DMS53 (cell line): Measurements from ENCODE around the gene SAMD5.
A peak's percentile ranks its signal among the peaks of the same experiment; 100 is the strongest.

Experiments used
- DNase-seq: peaks from one replicate; lab custom pipeline; 2025; lab: John Stamatoyannopoulos, UW

SAMD5 gene

DNA sequence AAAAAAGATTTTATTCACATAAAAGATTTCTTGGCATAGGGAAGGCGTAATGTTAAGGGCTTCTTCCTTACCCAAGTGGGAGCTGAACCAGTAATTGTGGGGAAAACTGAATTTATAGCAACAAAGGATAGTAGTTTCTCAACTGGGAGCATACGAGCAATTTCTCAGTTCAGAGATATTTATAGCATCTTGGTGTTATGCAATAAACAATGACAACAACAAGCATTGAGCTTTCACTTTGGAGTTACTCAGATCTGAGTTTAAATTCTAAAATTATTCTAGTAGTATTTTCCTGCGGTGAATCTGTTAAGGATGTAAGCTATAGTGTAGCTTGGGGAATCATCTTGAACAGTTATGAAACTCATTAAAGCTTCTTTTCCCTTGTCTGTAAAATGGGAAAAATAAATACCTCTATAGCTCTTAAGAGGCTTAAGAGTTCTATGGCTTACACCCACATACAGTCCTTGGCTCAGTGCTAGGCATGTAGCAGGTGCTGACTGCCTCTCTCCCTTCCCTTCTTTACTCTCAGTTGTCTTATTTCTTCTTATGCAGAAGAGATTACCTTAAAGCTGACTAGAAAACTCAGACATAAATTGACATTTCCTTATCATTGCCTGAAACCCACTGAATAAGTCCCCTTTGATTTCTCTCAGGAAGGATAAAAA lies 58.8 kb downstream of the SAMD5 start:
- DNase-seq = no peak

DNA sequence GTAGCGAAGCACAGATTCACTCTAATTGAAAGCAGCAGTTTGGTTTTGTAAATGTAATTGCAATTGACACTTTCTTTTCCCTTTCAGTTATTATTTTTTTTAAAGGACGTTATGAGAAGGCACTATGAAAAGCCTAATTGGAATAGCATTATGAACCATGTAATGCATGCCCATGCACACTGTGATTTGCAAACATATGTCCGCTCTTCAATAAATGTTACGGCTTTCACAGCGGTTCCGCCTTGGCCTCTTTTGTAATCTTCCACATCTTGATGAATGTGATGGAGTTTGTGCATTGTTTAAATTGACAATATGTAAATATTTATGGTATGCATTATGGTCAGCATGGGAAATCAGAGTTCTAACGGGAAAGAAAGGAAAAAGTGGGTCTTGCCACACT lies 61.3 kb downstream of the SAMD5 start:
- DNase-seq = no peak

DNA sequence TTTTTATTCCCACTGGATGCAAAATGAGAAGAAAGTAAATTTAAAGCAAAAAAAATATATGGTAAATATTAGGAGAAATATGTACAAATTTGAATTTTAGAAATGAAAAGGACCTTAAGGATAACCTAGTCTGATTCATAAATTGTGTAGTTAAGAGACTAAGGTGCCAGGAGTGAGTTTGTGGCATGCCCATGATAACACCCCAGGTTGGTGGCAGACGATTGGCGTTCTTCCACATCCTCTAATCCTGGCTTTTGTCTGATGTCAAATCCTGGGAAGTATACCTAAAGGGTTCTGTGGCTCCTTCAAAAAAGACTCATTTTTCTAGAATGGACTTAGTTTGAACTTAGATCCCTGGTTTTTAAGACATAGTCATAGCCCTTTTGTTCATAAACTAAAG lies 62.2 kb downstream of the SAMD5 start:
- no peak for DNase-seq

DNA sequence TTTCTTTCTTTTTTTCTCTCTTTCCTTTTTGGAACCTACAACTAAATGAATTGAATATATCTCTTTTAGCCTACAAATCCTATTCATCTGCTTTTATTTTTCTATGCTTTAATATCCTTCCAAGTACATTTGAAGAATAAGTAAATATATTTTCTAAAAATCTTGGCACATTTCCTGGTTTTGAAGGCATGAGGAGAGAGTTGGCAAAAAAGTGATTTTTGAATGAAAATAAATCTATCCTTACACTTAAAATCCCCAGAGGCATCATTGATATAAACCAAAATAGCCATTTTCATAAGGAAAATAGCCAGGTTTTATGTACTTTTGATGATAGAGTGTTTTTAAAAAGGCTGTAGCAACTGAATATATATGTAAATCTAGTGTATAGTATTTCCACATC lies 69.0 kb downstream of the SAMD5 start:
- no peak for DNase-seq

DNA sequence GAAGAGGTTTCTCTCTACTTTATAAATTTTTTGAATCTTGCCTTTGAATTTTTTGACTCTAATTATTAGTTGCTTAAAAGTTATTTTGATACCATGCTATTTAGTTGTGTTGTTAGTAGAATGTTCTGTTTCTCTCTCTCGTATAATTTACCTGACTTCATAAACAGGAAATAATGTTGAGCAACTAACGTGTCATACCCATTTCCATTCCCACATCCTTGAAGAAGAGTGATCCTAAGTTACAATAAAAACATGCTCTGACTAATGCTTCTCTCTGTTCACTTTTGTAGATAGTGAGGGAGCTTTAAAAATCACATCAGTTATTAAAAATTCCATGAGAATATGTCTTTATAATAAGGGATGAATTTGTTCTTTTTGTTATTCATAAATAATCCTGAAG lies 69.7 kb downstream of the SAMD5 start:
- DNase-seq = no peak

DNA sequence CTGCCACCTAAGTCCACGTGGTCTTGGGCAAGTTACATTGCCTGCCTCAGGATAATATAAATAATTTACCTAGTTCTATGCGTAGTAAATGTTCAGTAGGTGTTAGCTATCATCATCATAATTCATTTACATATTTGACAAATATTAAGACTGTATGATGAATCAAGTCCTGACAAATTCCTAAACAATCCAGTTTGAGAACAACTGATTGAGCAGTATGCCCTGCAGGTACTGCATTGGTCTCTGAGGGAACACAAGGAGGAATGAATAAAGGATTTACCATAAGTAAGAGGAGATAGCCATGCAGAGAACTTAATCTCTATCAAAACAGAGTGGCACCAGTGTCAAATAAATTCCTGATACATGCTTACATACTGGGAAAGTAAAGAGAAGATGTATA lies 70.4 kb downstream of the SAMD5 start:
- DNase-seq = no peak

DNA sequence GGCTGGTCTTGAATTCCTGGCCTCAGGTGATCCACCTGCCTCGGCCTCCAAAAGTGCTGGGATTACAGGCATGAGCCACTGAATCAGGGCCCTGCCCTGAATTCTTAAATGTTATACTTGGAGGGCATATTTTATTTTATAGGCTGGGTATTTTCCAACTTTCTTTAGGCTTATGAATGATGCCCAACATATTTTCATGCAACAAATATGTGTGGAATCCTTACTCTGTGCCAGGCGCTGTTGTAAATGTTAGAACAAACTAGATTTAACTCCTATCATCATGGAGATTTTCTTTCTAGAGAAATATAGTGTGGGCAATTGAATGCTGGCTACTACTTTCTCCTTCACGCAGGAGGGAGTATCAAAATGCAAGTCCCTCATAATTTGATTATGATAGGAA lies 71.2 kb downstream of the SAMD5 start:
- no peak for DNase-seq

DNA sequence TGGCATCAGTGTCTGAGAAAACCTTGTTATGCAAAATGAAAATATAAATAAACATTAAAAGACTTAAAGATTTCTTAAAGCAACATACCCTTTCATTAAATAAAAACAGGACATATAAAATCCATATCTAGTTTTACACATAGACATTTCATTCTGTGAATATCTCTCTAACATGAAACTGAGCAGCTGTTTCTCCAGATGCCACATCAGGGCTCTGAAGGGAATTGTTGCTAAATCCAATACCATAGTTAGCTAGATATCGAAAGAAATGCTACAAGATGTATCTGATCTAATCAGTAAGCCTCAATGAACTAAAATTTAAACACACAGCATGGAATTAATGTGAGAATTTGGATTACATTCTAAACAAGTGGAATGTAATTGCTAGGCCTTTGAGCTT lies 74.5 kb downstream of the SAMD5 start:
- DNase-seq = no peak

DNA sequence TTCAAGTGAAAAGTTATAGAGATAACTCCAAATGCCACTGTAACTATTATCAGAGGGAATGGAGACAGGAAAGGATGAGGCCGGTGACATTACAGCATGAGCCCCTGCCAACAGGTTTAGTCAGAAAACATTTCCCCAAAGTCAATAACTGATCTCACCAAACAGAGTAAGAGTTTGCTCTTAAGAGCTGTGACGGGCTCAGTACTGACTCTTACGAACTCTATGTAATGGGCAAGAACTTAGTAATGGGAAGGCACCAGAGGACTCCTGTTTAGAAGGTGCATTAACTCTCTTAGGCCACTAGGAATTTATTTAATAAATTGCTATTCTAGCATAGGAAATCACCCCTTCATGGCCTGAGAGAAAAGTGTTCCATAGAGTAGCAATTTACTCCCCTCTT lies 76.8 kb downstream of the SAMD5 start:
- no peak for DNase-seq

DNA sequence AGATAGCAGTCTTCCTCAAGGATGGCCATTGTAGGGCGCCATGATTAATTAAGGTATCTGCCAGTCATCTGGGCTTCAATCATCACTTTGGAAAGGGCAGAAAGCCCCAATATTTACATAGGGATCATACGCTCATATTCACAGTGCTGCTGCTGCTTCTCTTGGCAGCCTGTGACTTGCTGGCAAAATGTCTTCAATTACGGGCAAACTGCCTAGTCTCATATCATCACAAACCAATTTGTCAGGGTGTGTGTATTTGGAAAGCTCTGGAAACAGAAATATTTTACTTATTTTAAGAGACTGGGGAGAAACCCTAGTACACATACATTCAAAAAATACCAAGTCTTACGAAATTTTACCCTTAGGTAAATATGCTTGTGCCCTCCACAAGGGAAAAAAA lies 77.6 kb downstream of the SAMD5 start:
- peak; percentile 22 for DNase-seq

DNA sequence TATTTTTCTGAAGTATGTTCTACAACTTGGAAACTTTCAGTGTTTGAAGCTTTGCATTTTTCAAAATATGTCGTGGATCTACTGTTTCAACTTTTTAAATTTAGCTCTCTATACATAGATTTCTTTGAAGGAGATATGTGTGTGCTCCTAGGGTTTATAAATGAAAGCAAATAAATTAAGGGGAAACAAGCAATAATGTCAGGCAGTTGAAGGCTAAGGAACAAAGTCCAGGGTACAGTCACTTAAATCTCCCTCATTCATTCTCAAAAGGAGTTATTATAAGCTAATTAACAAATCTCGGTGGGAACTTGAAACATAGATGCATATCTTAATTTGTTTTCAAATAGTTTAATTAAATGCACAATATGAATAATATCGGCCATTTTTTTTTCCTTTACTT lies 79.4 kb downstream of the SAMD5 start:
- no peak for DNase-seq

DNA sequence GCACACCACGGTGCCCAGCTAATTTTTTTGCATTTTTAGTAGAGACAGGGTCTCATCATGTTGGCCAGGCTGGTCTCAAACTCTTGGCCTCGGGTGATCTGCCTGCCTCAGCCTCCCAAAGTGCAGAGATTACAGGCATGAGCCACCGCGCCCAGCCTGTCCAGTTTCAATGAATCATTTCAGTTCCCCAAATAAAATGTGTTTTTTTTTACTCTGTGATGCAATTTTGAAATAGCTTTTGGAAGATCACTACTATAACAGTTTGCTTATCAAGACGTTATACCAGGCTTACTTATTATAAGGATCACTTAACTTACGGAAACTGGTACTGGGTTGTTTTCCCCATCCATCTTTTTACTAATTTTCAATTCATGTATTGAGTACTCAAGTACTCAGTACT lies 80.0 kb downstream of the SAMD5 start:
- no peak for DNase-seq

DNA sequence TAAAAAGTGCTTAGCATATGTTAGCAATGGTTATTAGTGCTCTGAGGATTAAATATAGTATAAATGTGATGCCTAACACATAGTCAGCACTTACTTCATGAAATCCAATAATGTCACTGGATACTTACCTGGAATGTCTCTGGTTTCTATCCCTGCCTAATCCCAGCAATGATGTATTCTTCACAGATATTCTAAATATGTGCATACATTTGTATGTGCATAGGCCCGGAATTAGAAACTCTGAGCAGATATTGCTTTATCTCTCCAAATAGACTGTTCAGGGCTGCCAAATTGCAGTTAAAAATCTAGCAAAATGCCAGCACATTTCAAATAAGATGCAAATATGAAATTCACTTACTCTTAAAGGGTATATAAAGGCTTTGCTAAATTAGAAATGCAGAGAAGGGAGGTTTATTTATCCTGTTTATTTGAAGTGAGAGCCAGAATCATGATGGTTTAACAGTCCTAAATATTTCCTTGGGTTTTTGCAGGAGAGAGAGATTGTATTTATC lies 81.3 kb downstream of the SAMD5 start:
- no peak for DNase-seq

DNA sequence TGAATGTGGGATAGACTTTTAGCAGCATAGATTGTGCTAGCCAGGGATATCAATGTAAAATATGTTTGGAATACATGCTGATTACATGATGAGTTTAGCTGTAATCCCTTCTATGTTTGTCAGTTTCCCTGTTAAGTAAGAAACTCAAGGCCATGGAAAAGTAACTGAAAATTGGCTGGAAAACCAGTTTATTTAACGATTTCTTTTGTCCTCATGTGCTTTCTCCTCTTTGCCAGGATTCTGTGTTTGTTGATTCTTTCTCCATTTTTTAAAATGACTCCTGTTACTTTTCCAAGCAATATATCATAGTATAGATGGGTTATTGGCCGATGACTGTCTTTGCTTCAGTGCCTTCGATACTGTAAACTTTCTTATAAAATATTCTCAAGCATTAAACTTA lies 87.5 kb downstream of the SAMD5 start:
- no peak for DNase-seq

DNA sequence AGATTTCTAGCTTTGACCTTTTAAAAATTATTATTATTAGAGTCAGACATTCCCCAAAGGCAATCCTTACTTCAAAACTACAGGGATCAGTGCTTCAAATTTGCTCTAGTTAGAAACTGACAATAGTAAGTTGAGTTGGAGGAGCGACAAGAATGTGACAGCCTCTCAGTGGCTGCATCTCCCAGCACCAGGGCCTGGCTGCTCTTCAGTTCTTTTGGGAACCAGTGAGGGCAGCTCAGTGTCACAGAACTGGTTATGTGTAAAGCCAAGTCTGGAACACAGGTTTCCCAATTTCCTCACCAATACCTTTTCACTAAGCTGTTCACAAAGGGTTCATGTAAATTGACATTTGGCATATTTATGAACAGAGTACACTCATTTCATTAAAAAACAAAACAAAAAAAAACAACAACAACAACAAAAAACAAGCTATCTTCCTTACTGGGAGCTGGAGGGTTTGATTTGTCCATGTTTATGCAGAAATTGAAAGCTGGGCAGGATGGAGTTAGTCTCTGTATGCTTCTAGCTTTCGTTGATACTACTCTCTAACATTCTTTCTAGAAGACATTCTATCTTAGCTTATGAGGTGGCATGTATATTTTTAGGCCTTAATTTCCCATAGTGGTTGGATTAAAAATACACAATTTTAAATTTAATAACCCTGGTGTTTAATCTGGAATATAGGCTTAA lies 95.0 kb downstream of the SAMD5 start:
- DNase-seq = no peak

DNA sequence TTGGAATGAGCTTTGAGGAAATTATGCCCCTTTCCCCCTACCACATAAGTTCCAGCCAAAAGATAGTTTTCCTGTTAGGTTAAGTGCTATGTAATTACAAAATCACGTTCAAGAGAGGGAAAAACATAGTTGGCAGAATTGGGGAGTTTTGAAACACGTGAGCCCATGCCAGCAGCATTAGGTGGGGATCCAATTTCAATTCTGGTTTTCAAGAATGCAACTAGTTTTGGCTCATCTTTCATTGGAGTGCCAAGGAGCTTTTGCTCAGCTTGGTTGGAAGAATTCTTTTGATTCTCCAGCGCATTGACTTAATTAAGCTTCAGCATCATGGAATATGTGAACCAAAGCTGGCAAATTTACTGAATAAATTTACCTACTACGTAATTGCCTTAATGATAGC lies 95.9 kb downstream of the SAMD5 start:
- DNase-seq = no peak

DNA sequence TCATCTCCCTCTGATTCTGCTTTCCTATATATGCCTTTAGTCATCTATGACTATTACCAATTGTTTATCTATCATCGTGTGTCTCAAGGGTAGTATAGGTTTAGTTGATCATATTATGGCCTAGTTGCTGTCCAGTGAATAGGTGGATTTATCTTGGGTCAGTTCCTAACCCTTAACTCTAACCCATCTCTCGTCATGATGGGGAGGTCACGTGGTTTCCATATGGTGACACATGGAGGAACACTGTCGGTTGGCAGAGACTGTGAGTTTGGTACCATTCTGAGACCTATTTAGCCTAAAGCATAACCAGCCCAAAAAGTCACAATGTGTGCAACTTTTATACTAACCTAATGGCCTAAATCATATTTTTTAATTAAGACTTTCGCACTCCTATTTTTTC lies 103.5 kb downstream of the SAMD5 start:
- no peak for DNase-seq

DNA sequence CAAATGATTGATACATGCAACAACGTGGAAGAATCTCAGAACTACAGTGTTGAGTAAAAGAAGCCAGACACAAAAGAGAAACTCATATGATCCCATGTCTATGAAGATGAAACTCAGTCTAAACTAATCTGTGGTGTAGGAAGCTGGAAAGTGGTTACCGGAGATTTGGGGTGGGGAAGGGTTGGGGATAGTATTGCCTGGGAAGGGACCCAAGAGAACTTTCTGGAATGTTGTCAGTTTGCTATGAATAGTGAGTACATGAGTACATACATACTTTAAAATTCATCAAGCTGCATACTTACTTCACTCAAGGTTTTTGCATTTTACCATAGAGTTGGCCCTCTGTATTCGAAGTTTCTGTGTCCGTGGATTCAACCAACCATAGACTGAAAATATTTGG lies 106.0 kb downstream of the SAMD5 start:
- no peak for DNase-seq

DNA sequence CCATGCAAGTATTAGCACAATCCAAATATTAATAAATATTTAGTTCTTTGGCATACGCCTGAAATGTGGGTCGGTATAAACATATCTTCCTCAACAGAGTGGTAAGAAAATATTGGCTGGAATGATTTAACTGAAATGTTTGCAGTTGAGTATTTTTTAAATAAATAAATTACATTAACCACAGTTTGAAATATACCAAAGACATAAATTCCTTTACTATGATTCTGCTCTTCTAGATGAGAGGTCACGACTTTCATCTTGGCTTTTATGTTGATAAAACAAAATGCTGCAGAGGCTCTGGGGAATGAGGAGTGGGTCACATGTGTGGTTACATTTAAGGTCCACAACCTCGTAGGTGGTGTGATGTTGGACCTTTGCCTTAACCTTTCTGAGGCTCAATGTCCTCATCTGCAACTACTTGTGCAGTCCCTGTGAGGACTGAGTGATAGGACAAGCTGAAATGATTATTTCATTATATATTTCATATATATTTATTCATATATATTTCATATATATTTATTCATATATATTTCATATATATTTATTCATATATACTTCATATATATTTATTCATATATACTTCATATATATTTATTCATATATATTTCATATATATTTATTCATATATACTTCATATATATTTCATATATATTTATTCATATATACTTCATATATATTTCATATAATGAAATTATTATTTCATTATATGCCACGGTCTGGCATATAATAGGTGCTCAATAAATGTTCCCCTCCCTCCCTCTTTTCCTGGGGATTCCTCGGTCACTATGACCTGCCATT lies 107.4 kb downstream of the SAMD5 start:
- DNase-seq = no peak

DNA sequence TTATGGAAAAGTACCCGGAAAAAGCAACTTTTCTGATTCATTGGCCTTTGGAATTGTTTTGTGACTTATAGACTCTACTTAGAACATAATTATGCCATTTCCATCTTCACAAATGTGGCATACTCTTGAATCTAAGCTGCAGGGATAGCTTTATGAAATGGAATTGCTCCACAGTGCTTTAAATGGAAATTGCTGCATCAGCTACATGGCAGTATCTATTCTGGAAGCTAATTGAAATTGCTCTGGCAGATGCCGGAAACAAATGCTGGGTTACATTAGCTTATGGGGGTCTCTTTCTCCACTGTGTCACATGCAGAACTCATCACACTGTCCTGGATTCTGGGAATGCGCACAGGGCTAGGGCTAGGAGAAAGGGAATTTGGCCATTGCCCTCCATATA lies 108.9 kb downstream of the SAMD5 start:
- DNase-seq = no peak

DNA sequence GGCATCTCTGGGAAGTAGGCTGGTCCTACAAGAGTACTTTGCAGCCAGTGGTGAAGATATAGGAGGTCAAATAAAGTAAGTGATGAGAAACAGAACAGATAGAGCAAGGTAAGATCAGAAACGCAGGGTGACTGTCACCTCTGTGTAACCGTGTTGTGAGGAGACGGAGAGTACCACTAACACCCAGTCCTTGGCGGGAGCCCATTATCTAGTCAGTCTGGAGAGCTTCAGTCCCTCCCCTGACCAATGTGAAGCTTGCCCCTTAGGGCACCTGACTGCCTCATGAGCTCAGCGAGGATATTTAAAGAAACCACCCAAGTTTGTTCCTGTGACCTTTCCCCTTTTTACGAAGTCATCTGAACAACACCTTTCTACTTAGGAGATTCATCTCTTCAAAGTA lies 110.0 kb downstream of the SAMD5 start:
- DNase-seq = no peak

DNA sequence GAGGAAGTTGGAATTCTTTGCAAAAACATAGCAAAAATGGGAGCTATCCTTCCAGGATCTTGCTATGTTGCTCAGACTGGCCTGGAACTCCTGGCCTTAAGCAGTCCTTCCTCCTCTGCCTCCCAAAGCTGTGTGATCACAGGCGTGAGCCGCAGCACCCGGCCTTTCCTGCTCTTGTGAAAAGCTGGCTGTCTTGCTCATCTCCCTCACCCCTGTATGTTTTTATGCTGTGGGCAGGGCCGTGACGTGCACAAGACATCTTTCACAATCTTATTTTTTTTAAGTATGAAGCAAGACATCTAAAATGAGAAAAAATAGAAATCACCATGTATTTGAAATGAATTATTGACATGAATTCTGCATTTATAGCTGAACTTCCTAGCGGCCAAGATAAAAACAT lies 110.4 kb downstream of the SAMD5 start:
- no peak for DNase-seq
